ES-I3 (cell line): ENCODE results near the gene STARD4.

ENCODE experiments used
- H3K36me3 ChIP-seq: 2 replicates; pipeline ENCODE4 v1.6.1; 2013; ENCODE audit warnings: mild to moderate bottlenecking, low read length, control low read depth, moderate library complexity; ENCODE audit not compliant: insufficient read depth
- H3K4me1 ChIP-seq: 2 replicates; pipeline ENCODE4 v1.6.1; 2013; ENCODE audit warnings: mild to moderate bottlenecking, control low read depth, low read length; ENCODE audit not compliant: insufficient read depth
- H3K9ac ChIP-seq: 2 replicates; pipeline ENCODE4 v1.6.1; 2013; ENCODE audit warnings: low read depth, mild to moderate bottlenecking, low read length, moderate library complexity
- H3K9me3 ChIP-seq: 2 replicates; pipeline ENCODE4 v1.6.1; 2013; ENCODE audit warnings: mild to moderate bottlenecking, low read length, moderate library complexity; ENCODE audit not compliant: control insufficient read depth, insufficient read depth

The STARD4 gene

GRCh38 chr5:111548348-111548950 is 36.1 kb upstream of the STARD4 start:
- Histone ChIP-seq H3K9me3 (no peaks in the 10 kb centered on the region), H3K36me3 (no peaks in the 10 kb centered on the region), H3K4me1 (peaks cover 28% of the 10 kb centered on the region), H3K9ac (no peak overlapping the region)

GRCh38 chr5:111545031-111545430 is 32.7 kb upstream of the STARD4 start:
- H3K4me1 ChIP-seq = peaks cover 3% of the 10 kb centered on the region; the same call in 1 of the 2 replicates
- no peaks in the 10 kb centered on the region for H3K9me3 ChIP-seq
- no peak overlapping the region for H3K9ac ChIP-seq
- no peaks in the 10 kb centered on the region for H3K36me3 ChIP-seq

GRCh38 chr5:111537141-111538024 is 25.0 kb upstream of the STARD4 start:
- Histone ChIP-seq H3K9me3 (no peaks in the 10 kb centered on the region), H3K9ac (no peak overlapping the region), H3K36me3 (no peaks in the 10 kb centered on the region), H3K4me1 (no peaks in the 10 kb centered on the region)

- Histone ChIP-seq H3K9me3 (no peaks in the 10 kb centered on the region), H3K36me3 (no peaks in the 10 kb centered on the region), H3K9ac (no peak overlapping the region), H3K4me1 (no peaks in the 10 kb centered on the region)
These were observed 23.7 kb upstream of the STARD4 start for GRCh38 chr5:111535879-111536549.

GRCh38 chr5:111532886-111533582 is 20.7 kb upstream of the STARD4 start:
- no peaks in the 10 kb centered on the region for H3K9me3 ChIP-seq
- no peaks in the 10 kb centered on the region for H3K4me1 ChIP-seq
- H3K36me3 ChIP-seq = no peaks in the 10 kb centered on the region
- no peak overlapping the region for H3K9ac ChIP-seq

GRCh38 chr5:111530298-111530740 is 18.0 kb upstream of the STARD4 start:
- Histone ChIP-seq H3K9ac (no peak overlapping the region), H3K4me1 (no peaks in the 10 kb centered on the region), H3K36me3 (no peaks in the 10 kb centered on the region), H3K9me3 (no peaks in the 10 kb centered on the region)

GRCh38 chr5:111528056-111528455 is 15.7 kb upstream of the STARD4 start:
- no peaks in the 10 kb centered on the region for H3K9me3 ChIP-seq
- no peaks in the 10 kb centered on the region for H3K4me1 ChIP-seq
- no peak overlapping the region for H3K9ac ChIP-seq

GRCh38 chr5:111520908-111521307 is 8.6 kb upstream of the STARD4 start:
- Histone ChIP-seq H3K9ac (no peak overlapping the region), H3K36me3 (no peaks in the 10 kb centered on the region), H3K4me1 (no peaks in the 10 kb centered on the region)

More at GRCh38 chr5:111528056-111528455, 15.7 kb upstream of the STARD4 start:
- H3K36me3 ChIP-seq = no peaks in the 10 kb centered on the region

GRCh38 chr5:111518777-111519176 is 6.4 kb upstream of the STARD4 start:
- H3K9ac ChIP-seq = no peak overlapping the region

More at GRCh38 chr5:111520908-111521307, 8.6 kb upstream of the STARD4 start:
- H3K9me3 ChIP-seq = no peaks in the 10 kb centered on the region

GRCh38 chr5:111517853-111518501 is 5.6 kb upstream of the STARD4 start:
- no peaks in the 10 kb centered on the region for H3K4me1 ChIP-seq
- H3K36me3 ChIP-seq = no peaks in the 10 kb centered on the region
- no peak overlapping the region for H3K9ac ChIP-seq
- H3K9me3 ChIP-seq = no peaks in the 10 kb centered on the region

More at GRCh38 chr5:111518777-111519176, 6.4 kb upstream of the STARD4 start:
- Histone ChIP-seq H3K36me3 (no peaks in the 10 kb centered on the region), H3K4me1 (no peaks in the 10 kb centered on the region), H3K9me3 (no peaks in the 10 kb centered on the region)

GRCh38 chr5:111514087-111514486 is 1.8 kb upstream of the STARD4 start:
- no peaks in the 10 kb centered on the region for H3K4me1 ChIP-seq
- no peaks in the 10 kb centered on the region for H3K36me3 ChIP-seq
- no peaks in the 10 kb centered on the region for H3K9me3 ChIP-seq
- H3K9ac ChIP-seq = no peak overlapping the region

GRCh38 chr5:111513131-111513520 is 791 bp upstream of the STARD4 start:
- H3K4me1 ChIP-seq = no peaks in the 10 kb centered on the region
- H3K36me3 ChIP-seq = no peaks in the 10 kb centered on the region
- peak overlapping the region; percentile 90 for H3K9ac ChIP-seq
- no peaks in the 10 kb centered on the region for H3K9me3 ChIP-seq

GRCh38 chr5:111511831-111512374 is 432 bp downstream of the STARD4 start:
- no peaks in the 10 kb centered on the region for H3K9me3 ChIP-seq
- peak overlapping the region; percentile 90 for H3K9ac ChIP-seq
- no peaks in the 10 kb centered on the region for H3K4me1 ChIP-seq
- H3K36me3 ChIP-seq = no peaks in the 10 kb centered on the region
